GM11168 (cell line): Measurements from ENCODE around the gene KLHL29.

Experiments used
- in situ Hi-C: fragments of 300-500 bp; cut with MboI; formaldehyde crosslinking; loops from one replicate; pipeline ENCODE4 v1.12.0; 2022; ENCODE audit warnings: low sequenced_read_pairs; ENCODE audit not compliant: unreplicated experiment

The KLHL29 gene

GRCh38 chr2:23659773-23660172 is 274.8 kb downstream of the KLHL29 start:
- in situ Hi-C loops, result no loop called here

GRCh38 chr2:23660237-23660636 is 275.3 kb downstream of the KLHL29 start:
- in situ Hi-C loops, result no loop called here

GRCh38 chr2:23661276-23662050 is 276.5 kb downstream of the KLHL29 start:
- in situ Hi-C loops, result no loop called here

- in situ Hi-C loops, result no loop called here
These were observed 277.5 kb downstream of the KLHL29 start for GRCh38 chr2:23662466-23662865.

GRCh38 chr2:23662941-23663920 is 278.3 kb downstream of the KLHL29 start:
- in situ Hi-C loops, result no loop called here

GRCh38 chr2:23664066-23664788 is 279.2 kb downstream of the KLHL29 start:
- in situ Hi-C loops, result no loop called here

GRCh38 chr2:23666241-23666979 is 281.4 kb downstream of the KLHL29 start:
- in situ Hi-C loops, result no loop called here

- in situ Hi-C loops, result no loop called here
These were observed 282.0 kb downstream of the KLHL29 start for GRCh38 chr2:23666980-23667357.

GRCh38 chr2:23668756-23669304 is 283.9 kb downstream of the KLHL29 start:
- in situ Hi-C loops, result no loop called here

GRCh38 chr2:23669413-23670244 is 284.6 kb downstream of the KLHL29 start:
- in situ Hi-C loops, result no loop called here

GRCh38 chr2:23670245-23670592 is 285.2 kb downstream of the KLHL29 start:
- in situ Hi-C loops, result no loop called here

GRCh38 chr2:23673082-23673481 is 288.1 kb downstream of the KLHL29 start:
- in situ Hi-C loops, result no loop called here

GRCh38 chr2:23673830-23674679 is 289.1 kb downstream of the KLHL29 start:
- in situ Hi-C loops, result no loop called here

GRCh38 chr2:23675506-23675905 is 290.5 kb downstream of the KLHL29 start:
- in situ Hi-C loops, result no loop called here

- in situ Hi-C loops, result no loop called here
These were observed 292.9 kb downstream of the KLHL29 start for GRCh38 chr2:23677836-23678235.

- in situ Hi-C loops, result no loop called here
These were observed 294.1 kb downstream of the KLHL29 start for GRCh38 chr2:23679044-23679443.

GRCh38 chr2:23680951-23681350 is 296.0 kb downstream of the KLHL29 start:
- in situ Hi-C loops, result no loop called here
